GM23248 (cell line): Measurements from ENCODE around the gene PIK3CB. TPM values are rescaled to one million over a fixed set of nuclear protein-coding genes. Genes with fewer than 3 reads are reported as not detected.
A peak's percentile ranks its signal among the peaks of the same experiment; 100 is the strongest.

Experiments
- DNase-seq: peaks from one replicate; pipeline ENCODE4 v3.0.0-alpha.2; 2015
- H2AFZ ChIP-seq: fragments of 200-600 bp; sonication (generic); 2 replicates; pipeline ENCODE4 v1.6.1; 2016; ENCODE audit warnings: antibody characterized with exemption
- H3F3A ChIP-seq: fragments of 200-600 bp; sonication (generic); 2 replicates; pipeline ENCODE4 v1.6.1; 2016; ENCODE audit warnings: mild to moderate bottlenecking, antibody characterized with exemption, mixed run types; ENCODE audit not compliant: insufficient read depth
- H3K27ac ChIP-seq: fragments of 200-600 bp; sonication (generic); 2 replicates; pipeline ENCODE4 v1.5.1; 2016; ENCODE audit warnings: mild to moderate bottlenecking
- H3K27me3 ChIP-seq: fragments of 200-600 bp; sonication (generic); replicated peaks from 2 replicates; pipeline ENCODE4 v1.6.1; 2016; ENCODE audit warnings: mild to moderate bottlenecking; ENCODE audit not compliant: insufficient read depth
- H3K36me3 ChIP-seq: fragments of 200-600 bp; sonication (generic); 2 replicates; pipeline ENCODE4 v1.6.1; 2016; ENCODE audit warnings: low read depth, mild to moderate bottlenecking
- H3K4me1 ChIP-seq: fragments of 200-600 bp; sonication (generic); 2 replicates; pipeline ENCODE4 v1.6.1; 2016; ENCODE audit warnings: mild to moderate bottlenecking; ENCODE audit not compliant: insufficient read depth
- H3K4me2 ChIP-seq: fragments of 200-600 bp; sonication (generic); one replicate; pipeline ENCODE4 v1.6.1; 2016; ENCODE audit warnings: mild to moderate bottlenecking; ENCODE audit not compliant: unreplicated experiment
- H3K4me3 ChIP-seq: fragments of 200-600 bp; sonication (generic); 2 replicates; pipeline ENCODE4 v1.5.1; 2016; ENCODE audit warnings: mild to moderate bottlenecking
- H3K79me2 ChIP-seq: fragments of 200-600 bp; sonication (generic); 2 replicates; pipeline ENCODE4 v1.6.1; 2016; ENCODE audit warnings: mild to moderate bottlenecking; ENCODE audit not compliant: insufficient read depth
- H3K9ac ChIP-seq: fragments of 200-600 bp; sonication (generic); 2 replicates; pipeline ENCODE4 v1.6.1; 2016; ENCODE audit warnings: mild to moderate bottlenecking
- H3K9me2 ChIP-seq: fragments of 200-600 bp; sonication (generic); 2 replicates; pipeline ENCODE4 v1.6.1; 2016; ENCODE audit warnings: mixed run types, mild to moderate bottlenecking, moderate library complexity; ENCODE audit not compliant: insufficient read depth
- H3K9me3 ChIP-seq: fragments of 200-600 bp; sonication (generic); one replicate; pipeline ENCODE4 v1.6.1; 2017; ENCODE audit warnings: low read depth
- H4K20me1 ChIP-seq: fragments of 200-600 bp; sonication (generic); 2 replicates; pipeline ENCODE4 v1.6.0; 2016; ENCODE audit not compliant: insufficient read depth
- EZH2 ChIP-seq: fragments of 200-600 bp; sonication (generic); IDR thresholded peaks from 2 replicates; pipeline ENCODE4 v1.6.1; 2018; ENCODE audit warnings: antibody characterized with exemption, mild to moderate bottlenecking; ENCODE audit not compliant: insufficient read depth, poor library complexity, severe bottlenecking
- EZH2phosphoT487 ChIP-seq: fragments of 200-600 bp; sonication (generic); IDR thresholded peaks from 2 replicates; pipeline ENCODE4 v1.6.1; 2018; ENCODE audit warnings: antibody characterized with exemption, moderate library complexity, mild to moderate bottlenecking, low read depth; ENCODE audit not compliant: insufficient read depth
- WGBS, 2 experiments: methylation state at CpG; one replicate each; pipeline ENCODE4 v1.1.6; 2015 to 2017; ENCODE audit warnings: low lambda C conversion rate in 2 of 2, low coverage in 1 of 2; ENCODE audit errors: missing lambda C conversion rate in 2 of 2; 5-methylcytosine and 5-hydroxymethylcytosine counted together
- in situ Hi-C: fragments of 300-500 bp; cut with MboI; formaldehyde crosslinking; loops from 2 replicates; pipeline ENCODE4 v1.15.0; 2020
- polyA plus RNA-seq: library from polyadenylated mRNA; unstranded; fragments of >200 nt; fragmentation: Nextera tagmentation; extraction: Ambion mirVana; gene quantifications from 2 replicates; pipeline ENCODE4 v1.2.1, GENCODE V29; 2016
- total RNA-seq: library from RNA; depleted of rRNA; stranded (reverse); fragments of >200 nt; shearing (Covaris generic); gene quantifications from 2 replicates; pipeline ENCODE4 v1.2.3, GENCODE V29; 2014

PIK3CB gene
- total and polyA plus RNA-seq, 2 experiments from 2014 or later = 4.8 to 6.4 TPM

DNA sequence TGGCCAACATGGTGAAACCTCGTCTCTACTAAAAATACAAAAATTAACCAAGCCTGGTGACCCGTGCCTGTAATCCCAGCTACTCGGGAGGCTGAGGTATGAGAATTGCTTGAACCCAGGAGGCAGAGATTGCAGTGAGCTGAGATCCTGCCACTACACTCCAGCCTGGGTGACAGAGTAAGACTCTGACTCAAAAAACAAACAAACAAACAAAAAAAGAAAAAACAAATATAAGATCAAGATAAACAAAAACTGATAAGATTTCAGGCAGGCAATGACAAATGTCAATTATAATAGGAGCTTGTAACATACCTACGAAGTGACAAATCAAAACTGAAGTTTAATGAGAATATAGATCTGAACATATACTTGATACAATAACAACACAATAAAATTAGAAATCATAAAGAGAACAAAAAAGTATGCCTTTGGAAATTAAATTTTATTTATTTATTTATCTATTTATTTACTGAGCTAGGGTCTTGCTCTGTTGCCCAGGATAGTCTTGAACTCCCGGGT lies 155.8 kb downstream of the PIK3CB start:
- Histone ChIP-seq H3K9ac (no peak overlapping the region), H3K27ac (no peak overlapping the region), H3K79me2 (no peaks in the 10 kb centered on the region), H3K36me3 (peaks cover 12% of the 10 kb centered on the region), H2AFZ (no peak overlapping the region), H3K4me3 (no peak overlapping the region), H3K4me1 (no peaks in the 10 kb centered on the region), H3F3A (no peaks in the 10 kb centered on the region), H3K9me2 (no peaks in the 10 kb centered on the region), H3K27me3 (no peaks in the 10 kb centered on the region), H3K9me3 (peaks cover 6% of the 10 kb centered on the region), H3K4me2 (no peak overlapping the region), H4K20me1 (no peaks in the 10 kb centered on the region)
- no peak for TF ChIP-seq EZH2
- TF ChIP-seq EZH2phosphoT487 = no peak
- in situ Hi-C loops = no loop called here
- WGBS, 2 experiments = 87 to 93% methylated on average over 5 of the region's 5 CpGs
- DNase-seq = no peak

DNA sequence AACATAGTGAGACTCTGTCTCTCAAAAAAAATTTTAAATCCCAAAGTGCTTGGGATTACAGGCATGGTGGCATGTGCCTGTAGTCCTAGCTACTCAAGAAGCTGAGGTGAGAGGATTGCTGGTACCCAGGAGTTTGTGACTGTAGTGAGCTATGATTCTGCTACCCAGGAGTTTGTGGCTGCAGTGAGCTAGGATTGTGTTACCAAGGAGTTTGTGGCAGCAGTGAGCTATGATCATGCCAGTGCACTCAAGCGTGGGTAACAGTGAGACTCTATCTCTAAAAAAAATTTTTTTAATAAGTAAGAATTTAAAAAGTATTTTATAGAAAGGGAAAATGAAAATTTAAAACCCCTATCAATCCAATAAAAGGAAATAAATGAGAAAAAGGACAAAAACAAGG lies 156.6 kb downstream of the PIK3CB start:
- Histone ChIP-seq H3K9me2 (no peaks in the 10 kb centered on the region), H4K20me1 (no peaks in the 10 kb centered on the region), H3K9me3 (peaks cover 6% of the 10 kb centered on the region), H3K27ac (no peak overlapping the region), H3K4me2 (no peak overlapping the region), H2AFZ (no peak overlapping the region), H3K4me3 (no peak overlapping the region), H3K9ac (no peak overlapping the region), H3K27me3 (no peaks in the 10 kb centered on the region), H3K79me2 (no peaks in the 10 kb centered on the region), H3K36me3 (peaks cover 12% of the 10 kb centered on the region), H3F3A (no peaks in the 10 kb centered on the region), H3K4me1 (no peaks in the 10 kb centered on the region)
- DNase-seq = no peak
- TF ChIP-seq EZH2phosphoT487 (no peak), EZH2 (no peak)
- in situ Hi-C loops = no loop called here
- 94 to 97% methylated on average over 1 of the region's 1 CpG for WGBS, 2 experiments

DNA sequence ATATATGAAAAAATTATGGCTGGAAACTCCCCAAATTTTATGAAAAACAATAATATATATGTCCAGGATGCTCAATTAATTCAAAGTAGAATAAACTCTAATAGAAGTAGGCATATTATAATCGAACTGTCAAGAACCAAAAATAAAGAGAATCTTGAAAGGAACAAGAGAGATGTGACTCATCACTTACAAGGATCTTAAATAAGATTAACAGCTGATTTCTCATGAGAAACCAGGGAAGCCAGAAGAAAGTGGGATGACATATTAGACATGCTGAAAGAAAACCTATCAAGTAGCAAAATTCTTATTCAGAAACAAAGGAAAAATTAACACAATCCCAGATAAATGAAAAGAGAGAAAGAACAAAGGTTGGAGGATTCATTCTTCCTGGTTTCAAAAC lies 159.3 kb downstream of the PIK3CB start:
- no peak overlapping the region for H3K27ac ChIP-seq

DNA sequence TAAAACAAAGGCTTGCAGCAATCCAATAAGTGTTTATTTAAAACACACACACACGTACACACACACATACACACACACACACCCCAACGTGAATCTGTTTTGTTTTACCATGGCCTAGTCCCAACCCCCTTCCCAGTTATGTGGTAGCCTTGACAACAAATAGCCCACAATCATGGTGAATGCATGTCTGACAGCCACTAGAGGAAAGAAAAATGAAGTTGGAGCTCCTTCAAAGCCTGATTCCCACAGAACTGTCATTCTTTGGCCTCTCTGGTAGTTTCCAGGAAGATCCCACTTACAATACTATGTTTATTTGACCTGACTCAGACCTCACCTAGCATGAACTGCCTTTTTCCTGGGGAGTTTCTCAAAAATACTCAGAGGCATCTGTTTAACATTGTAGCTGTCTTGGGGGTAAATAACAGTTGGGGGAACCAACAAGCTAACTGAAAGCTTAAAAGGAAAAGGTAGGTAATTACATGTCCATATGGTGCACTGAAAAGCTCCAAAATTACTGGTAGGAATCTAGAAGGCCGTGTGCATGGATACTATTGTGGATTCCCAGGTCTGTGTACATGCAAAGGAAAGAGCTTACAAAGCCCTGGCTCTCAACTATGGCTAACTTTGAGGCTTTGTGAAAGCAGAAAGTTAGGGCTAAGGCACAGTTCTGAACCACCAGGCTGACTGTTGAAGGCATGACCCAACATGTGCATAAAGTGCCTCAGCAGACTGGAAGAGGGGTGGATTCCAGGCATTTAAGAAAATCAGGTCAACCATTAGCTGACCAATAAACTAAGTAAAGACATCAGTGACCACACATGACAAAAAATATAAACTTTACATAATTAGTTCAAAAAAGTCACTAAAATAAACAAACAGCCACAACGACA lies 160.8 kb downstream of the PIK3CB start:
- Histone ChIP-seq H3K4me2 (no peak overlapping the region), H3F3A (no peaks in the 10 kb centered on the region), H3K79me2 (no peaks in the 10 kb centered on the region), H4K20me1 (no peaks in the 10 kb centered on the region), H3K27ac (no peak overlapping the region), H3K4me3 (no peak overlapping the region), H3K9ac (no peak overlapping the region), H3K9me3 (peaks cover 6% of the 10 kb centered on the region), H3K4me1 (no peaks in the 10 kb centered on the region), H3K36me3 (peaks cover 12% of the 10 kb centered on the region), H3K27me3 (no peaks in the 10 kb centered on the region), H2AFZ (no peak overlapping the region), H3K9me2 (no peaks in the 10 kb centered on the region)
- in situ Hi-C loops = no loop called here
- no peak for TF ChIP-seq EZH2
- TF ChIP-seq EZH2phosphoT487 = no peak
- 69 to 76% methylated on average over 4 of the region's 4 CpGs for WGBS, 2 experiments
- peak; percentile 6 for DNase-seq

More for the DNA sequence above, 159.3 kb downstream of the PIK3CB start:
- peaks cover 6% of the 10 kb centered on the region for H3K9me3 ChIP-seq
- no peaks in the 10 kb centered on the region for H3F3A ChIP-seq
- H3K4me2 ChIP-seq = no peak overlapping the region
- WGBS, 2 experiments = 97 to 100% methylated on average over 1 of the region's 1 CpG
- H2AFZ ChIP-seq = no peak overlapping the region
- H3K79me2 ChIP-seq = no peaks in the 10 kb centered on the region
- in situ Hi-C loops = no loop called here
- no peaks in the 10 kb centered on the region for H3K9me2 ChIP-seq
- H4K20me1 ChIP-seq = no peaks in the 10 kb centered on the region
- no peaks in the 10 kb centered on the region for H3K27me3 ChIP-seq
- peak; percentile 58 for DNase-seq
- no peaks in the 10 kb centered on the region for H3K4me1 ChIP-seq
- no peak overlapping the region for H3K4me3 ChIP-seq
- H3K9ac ChIP-seq = no peak overlapping the region
- peaks cover 12% of the 10 kb centered on the region for H3K36me3 ChIP-seq
- no peak for TF ChIP-seq EZH2
- TF ChIP-seq EZH2phosphoT487 = no peak
